MM.1S (cell line): Measurements from ENCODE around the gene LDLRAP1.

Experiments
- DNase-seq: peaks from one replicate; pipeline ENCODE4 v3.0.0-alpha.2; 2015
- H2AFZ ChIP-seq: fragments of 300-600 bp; sonication (generic); 2 replicates; pipeline ENCODE4 v1.6.0; 2016; ENCODE audit warnings: antibody characterized with exemption, low read length
- H3F3A ChIP-seq: fragments of 300-600 bp; sonication (generic); 2 replicates; pipeline ENCODE4 v1.6.1; 2016; ENCODE audit warnings: mild to moderate bottlenecking, antibody characterized with exemption, low read length, moderate library complexity, mixed read lengths; ENCODE audit not compliant: insufficient read depth
- H3K27ac ChIP-seq: fragments of 300-600 bp; sonication (generic); 2 replicates; pipeline ENCODE4 v1.5.1; 2016; ENCODE audit warnings: mild to moderate bottlenecking, low read length
- H3K27me3 ChIP-seq: fragments of 300-600 bp; sonication (generic); replicated peaks from 2 replicates; pipeline ENCODE4 v1.6.0; 2016; ENCODE audit warnings: low read length; ENCODE audit not compliant: insufficient read depth
- H3K36me3 ChIP-seq: fragments of 300-600 bp; sonication (generic); replicated peaks from 2 replicates; pipeline ENCODE4 v1.6.1; 2016; ENCODE audit warnings: mild to moderate bottlenecking, low read length, mixed read lengths; ENCODE audit not compliant: insufficient read depth
- H3K4me1 ChIP-seq: fragments of 300-600 bp; sonication (generic); 2 replicates; pipeline ENCODE4 v1.6.1; 2016; ENCODE audit warnings: low read length, mixed read lengths
- H3K4me2 ChIP-seq: fragments of 300-600 bp; sonication (generic); 2 replicates; pipeline ENCODE4 v1.6.0; 2016; ENCODE audit warnings: low read depth, low read length
- H3K4me3 ChIP-seq: fragments of 300-600 bp; sonication (generic); 2 replicates; pipeline ENCODE4 v1.5.1; 2016; ENCODE audit warnings: low read length, mixed read lengths
- H3K79me2 ChIP-seq: fragments of 300-600 bp; sonication (generic); 2 replicates; pipeline ENCODE4 v1.6.1; 2016; ENCODE audit warnings: mixed run types, low read length, mixed read lengths
- H3K9ac ChIP-seq: fragments of 300-600 bp; sonication (generic); 2 replicates; pipeline ENCODE4 v1.6.1; 2016; ENCODE audit warnings: low read length, mixed read lengths
- H3K9me2 ChIP-seq: fragments of 300-600 bp; sonication (generic); replicated peaks from 2 replicates; pipeline ENCODE4 v1.6.1; 2016; ENCODE audit warnings: mild to moderate bottlenecking, low read length, mixed read lengths; ENCODE audit not compliant: insufficient read depth
- H3K9me3 ChIP-seq: fragments of 300-600 bp; sonication (generic); replicated peaks from 2 replicates; pipeline ENCODE4 v1.6.1; 2016; ENCODE audit warnings: mild to moderate bottlenecking, low read length, mixed read lengths; ENCODE audit not compliant: insufficient read depth
- H4K20me1 ChIP-seq: fragments of 300-600 bp; sonication (generic); 2 replicates; pipeline ENCODE4 v1.6.1; 2016; ENCODE audit warnings: mild to moderate bottlenecking, low read length, moderate library complexity, mixed read lengths; ENCODE audit not compliant: insufficient read depth
- EZH2 ChIP-seq: fragments of 300-600 bp; sonication (generic); optimal IDR thresholded peaks from 2 replicates; pipeline ENCODE3; 2017; ENCODE audit warnings: low read depth, mild to moderate bottlenecking, antibody characterized with exemption, low read length, mixed read lengths
- EZH2phosphoT487 ChIP-seq: fragments of 300-600 bp; sonication (generic); IDR thresholded peaks from 2 replicates; pipeline ENCODE4 v1.6.1; 2018; ENCODE audit warnings: antibody characterized with exemption, low read length
- TF ChIP-seq, protein P1 (sequence below): fragments of 300-600 bp; sonication (generic); IDR thresholded peaks from 2 replicates; pipeline ENCODE4 v1.5.1; 2016; ENCODE audit warnings: antibody characterized with exemption, low read length, mixed read lengths

The LDLRAP1 gene

DNA sequence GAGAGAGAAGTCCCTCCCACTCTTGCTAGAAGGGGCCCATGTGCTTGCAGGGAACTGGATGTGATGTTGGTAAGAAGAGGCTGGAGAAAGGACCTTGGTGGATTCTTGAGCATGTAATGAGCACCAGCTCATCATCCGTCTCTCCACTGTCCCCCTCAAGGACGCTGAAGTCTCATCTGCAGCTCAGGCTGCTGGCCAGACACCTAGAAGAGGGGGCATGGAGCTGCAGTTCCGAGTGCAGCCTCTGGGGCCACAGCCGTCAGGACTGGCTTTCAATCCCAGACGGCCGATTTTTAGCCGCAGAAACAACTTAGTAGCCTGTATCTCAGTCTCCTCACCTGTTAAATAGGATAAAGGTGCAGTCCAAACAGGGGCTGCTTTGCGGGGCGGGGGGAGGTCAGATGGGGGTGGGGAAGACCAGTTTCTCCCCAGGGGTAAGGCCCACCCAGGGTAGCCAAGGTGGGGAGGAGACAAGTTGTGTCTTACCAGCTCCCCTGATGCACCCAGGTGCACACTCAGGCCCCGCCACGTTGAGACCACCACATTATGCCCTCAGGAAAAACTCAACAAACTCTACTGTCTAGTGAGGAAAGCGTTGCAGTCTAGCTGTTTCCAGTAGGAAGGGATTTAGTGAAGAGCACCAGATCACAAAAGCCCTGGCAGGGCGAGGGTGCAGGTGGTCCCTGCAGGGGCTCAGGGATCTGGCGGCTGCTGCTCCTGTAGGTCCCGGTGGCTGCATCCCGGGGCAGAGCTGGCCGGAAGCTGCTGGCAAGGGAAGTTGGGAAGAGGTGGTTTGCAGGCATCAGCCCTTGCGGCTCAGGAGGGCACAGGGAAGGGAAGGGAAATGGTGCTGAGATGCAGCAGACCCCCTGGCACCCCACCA, 29.5 kb downstream of the LDLRAP1 start:
- H3K36me3 ChIP-seq: no peaks in the 10 kb centered on the region
- H3K27me3 ChIP-seq: no peaks in the 10 kb centered on the region
- H3K27ac ChIP-seq: no peak overlapping the region
- H3K9me2 ChIP-seq: no peaks in the 10 kb centered on the region
- DNase-seq: peak; percentile 21
- no peak overlapping the region for H3K9ac ChIP-seq
- H3K4me3 ChIP-seq: no peak overlapping the region
- H3K4me2 ChIP-seq: no peak overlapping the region
- peaks cover 5% of the 10 kb centered on the region; the same call in 1 of the 2 replicates for H3F3A ChIP-seq
- TF ChIP-seq, protein P1, sequence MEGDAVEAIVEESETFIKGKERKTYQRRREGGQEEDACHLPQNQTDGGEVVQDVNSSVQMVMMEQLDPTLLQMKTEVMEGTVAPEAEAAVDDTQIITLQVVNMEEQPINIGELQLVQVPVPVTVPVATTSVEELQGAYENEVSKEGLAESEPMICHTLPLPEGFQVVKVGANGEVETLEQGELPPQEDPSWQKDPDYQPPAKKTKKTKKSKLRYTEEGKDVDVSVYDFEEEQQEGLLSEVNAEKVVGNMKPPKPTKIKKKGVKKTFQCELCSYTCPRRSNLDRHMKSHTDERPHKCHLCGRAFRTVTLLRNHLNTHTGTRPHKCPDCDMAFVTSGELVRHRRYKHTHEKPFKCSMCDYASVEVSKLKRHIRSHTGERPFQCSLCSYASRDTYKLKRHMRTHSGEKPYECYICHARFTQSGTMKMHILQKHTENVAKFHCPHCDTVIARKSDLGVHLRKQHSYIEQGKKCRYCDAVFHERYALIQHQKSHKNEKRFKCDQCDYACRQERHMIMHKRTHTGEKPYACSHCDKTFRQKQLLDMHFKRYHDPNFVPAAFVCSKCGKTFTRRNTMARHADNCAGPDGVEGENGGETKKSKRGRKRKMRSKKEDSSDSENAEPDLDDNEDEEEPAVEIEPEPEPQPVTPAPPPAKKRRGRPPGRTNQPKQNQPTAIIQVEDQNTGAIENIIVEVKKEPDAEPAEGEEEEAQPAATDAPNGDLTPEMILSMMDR: peak; percentile 60
- no peak for TF ChIP-seq EZH2phosphoT487
- TF ChIP-seq EZH2: no peak
- no peaks in the 10 kb centered on the region; the same call in 1 of the 2 replicates for H4K20me1 ChIP-seq
- no peaks in the 10 kb centered on the region for H3K79me2 ChIP-seq
- H2AFZ ChIP-seq: no peak overlapping the region
- no peaks in the 10 kb centered on the region for H3K9me3 ChIP-seq
- no peaks in the 10 kb centered on the region for H3K4me1 ChIP-seq

DNA sequence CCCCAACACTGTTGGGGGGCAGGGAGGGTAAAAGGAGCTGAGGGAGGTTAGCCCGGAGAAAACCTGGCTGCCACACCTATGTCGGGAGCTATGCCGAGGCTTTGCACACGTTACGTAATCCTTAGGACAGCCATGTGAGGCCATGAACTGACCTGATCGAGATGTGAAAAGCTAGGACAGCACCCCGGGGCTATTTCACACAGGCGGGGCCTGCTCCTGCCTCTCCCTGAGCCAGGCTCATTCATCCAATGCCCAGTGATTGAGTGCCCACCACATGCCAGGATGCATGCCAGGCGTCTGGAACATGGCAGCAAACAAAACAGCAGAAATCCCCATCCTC, 30.2 kb downstream of the LDLRAP1 start:
- Histone ChIP-seq H3K4me3 (no peak overlapping the region), H3K27ac (no peak overlapping the region), H2AFZ (no peak overlapping the region)

DNA sequence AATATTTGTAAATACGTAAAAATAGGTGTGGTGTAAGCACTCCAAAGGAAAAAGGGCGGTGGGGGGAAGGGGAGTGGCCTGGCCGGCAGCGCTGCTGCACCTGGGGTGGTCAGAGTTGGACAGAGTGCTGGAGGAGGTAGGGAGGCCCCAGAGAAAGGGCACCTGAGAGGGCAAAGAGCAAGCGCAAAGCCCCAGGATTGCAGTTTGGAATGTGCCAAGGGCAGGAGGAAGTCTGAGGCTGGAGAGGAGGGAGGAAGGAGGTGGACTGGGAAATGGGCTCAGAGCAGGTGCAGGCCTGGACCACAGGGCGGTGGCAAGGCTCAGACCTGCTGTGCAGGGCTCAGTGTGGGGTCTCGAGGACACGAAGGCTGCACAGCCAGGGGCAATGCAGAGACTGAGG, 30.6 kb downstream of the LDLRAP1 start:
- no peaks in the 10 kb centered on the region for H3K4me1 ChIP-seq
- no peak overlapping the region for H3K27ac ChIP-seq
- peaks cover 5% of the 10 kb centered on the region; the same call in 1 of the 2 replicates for H3F3A ChIP-seq
- H3K36me3 ChIP-seq: no peaks in the 10 kb centered on the region
- no peak overlapping the region for H3K4me3 ChIP-seq
- no peaks in the 10 kb centered on the region for H3K79me2 ChIP-seq
- no peaks in the 10 kb centered on the region for H3K27me3 ChIP-seq
- no peak overlapping the region for H3K9ac ChIP-seq
- no peak overlapping the region for H3K4me2 ChIP-seq
- no peak for TF ChIP-seq EZH2phosphoT487
- TF ChIP-seq, protein P1: no peak
- no peak for TF ChIP-seq EZH2
- no peaks in the 10 kb centered on the region for H3K9me2 ChIP-seq
- no peaks in the 10 kb centered on the region for H3K9me3 ChIP-seq
- H4K20me1 ChIP-seq: no peaks in the 10 kb centered on the region; the same call in 1 of the 2 replicates
- H2AFZ ChIP-seq: no peak overlapping the region
- no peak for DNase-seq

More for the DNA sequence above, 30.2 kb downstream of the LDLRAP1 start:
- no peak for DNase-seq
- Histone ChIP-seq H3F3A (peaks cover 5% of the 10 kb centered on the region; the same call in 1 of the 2 replicates), H3K4me2 (no peak overlapping the region), H3K36me3 (no peaks in the 10 kb centered on the region), H3K4me1 (no peaks in the 10 kb centered on the region), H3K9me2 (no peaks in the 10 kb centered on the region), H3K79me2 (no peaks in the 10 kb centered on the region), H3K9ac (no peak overlapping the region), H4K20me1 (no peaks in the 10 kb centered on the region; the same call in 1 of the 2 replicates), H3K9me3 (no peaks in the 10 kb centered on the region), H3K27me3 (no peaks in the 10 kb centered on the region)
- TF ChIP-seq EZH2 (no peak), EZH2phosphoT487 (no peak)
- TF ChIP-seq, protein P1: no peak
